NCI-H1694 treated with DMSO at 0.1 percent for 48 hours (cell line): Measurements from ENCODE around the gene DNAJB6.
"Not testable (repeated sequence)": the region's sequence is repeated elsewhere in the genome, so short reads cannot be mapped to it uniquely, and the experiment has no call there.

Experiments used
- DNase-seq: peaks from one replicate; lab custom pipeline; 2025; lab: John Stamatoyannopoulos, UW

DNAJB6 gene

DNA sequence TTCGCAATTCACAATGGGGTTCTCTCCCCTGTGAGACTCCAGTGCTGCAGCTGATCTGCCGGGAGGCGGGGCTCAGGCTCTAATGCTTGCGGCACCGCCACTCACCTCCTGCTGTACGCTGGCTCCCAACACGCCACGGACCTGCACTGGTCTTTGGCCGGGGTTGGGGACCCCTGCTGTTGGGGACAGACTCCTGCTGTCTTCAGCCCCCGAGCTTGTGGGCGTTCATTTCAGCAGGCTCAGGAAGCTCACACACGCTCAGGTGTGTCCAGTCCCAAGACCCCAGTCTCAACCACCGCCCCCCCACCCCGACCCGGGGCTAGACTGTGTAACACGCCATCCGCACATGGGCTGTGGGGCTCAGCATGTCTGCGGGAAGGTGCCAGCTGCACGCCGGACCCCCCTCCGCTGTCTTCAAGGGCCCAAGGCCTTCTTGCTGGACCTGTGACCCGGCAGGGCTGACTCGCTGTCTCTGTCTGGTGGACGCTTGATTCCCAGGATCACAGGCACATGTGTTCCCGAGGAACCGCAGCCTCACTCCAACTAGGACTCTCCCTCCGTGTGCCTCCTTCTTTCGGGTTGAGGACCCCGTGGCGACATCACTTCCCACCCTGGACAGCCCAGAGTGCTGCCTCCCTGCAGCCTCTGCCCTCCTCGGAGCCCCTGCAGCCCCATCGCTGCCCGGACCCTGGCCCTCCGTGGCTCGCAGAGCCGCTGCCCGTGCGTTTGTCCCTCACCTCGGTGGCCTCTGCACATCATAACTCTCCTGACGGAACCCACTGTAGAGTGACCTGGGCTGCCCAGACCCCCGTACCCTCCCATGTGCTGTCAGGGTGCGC is 106.4 kb downstream of the DNAJB6 start:
- DNase-seq: no peak

DNA sequence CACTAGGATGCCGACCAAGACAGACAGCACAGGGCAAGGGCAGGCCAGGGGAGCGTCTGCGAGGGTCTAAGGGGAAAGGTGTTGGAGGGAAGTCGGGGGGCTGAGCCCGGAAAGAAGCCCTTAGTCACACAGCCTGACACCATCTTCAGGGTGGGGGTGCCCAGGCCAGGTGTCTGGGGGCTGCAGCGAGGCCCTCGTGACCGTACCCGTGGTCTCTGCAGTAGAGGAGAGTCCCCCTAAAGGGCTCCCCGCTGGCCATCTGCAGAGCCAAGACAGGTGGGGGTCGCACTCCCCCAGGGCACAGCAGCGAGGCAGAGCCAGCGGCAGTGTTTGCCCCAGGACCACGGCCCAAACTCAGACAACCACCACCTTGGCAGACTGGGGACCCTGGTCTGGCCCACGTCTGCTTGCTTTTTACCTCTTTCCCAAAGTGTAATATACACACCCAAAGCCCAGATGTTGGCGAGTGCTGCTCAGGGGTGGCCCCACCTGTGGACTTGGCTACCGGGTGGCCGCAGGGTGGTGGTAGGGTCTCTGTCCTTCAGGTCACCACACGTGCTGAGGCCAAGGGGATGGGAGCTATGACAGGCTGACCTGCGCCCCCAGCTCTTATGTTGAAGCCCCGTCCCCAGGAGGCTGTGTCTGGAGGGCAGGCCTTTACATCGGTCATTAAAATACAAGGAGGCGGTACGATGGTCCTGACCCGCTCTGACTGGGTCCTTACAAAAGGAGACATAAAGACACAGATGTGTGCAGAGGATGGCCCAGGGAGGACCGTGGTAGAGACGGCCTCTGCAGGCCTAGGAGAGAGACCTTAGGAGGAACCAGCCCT is 107.4 kb downstream of the DNAJB6 start:
- DNase-seq: no peak

DNA sequence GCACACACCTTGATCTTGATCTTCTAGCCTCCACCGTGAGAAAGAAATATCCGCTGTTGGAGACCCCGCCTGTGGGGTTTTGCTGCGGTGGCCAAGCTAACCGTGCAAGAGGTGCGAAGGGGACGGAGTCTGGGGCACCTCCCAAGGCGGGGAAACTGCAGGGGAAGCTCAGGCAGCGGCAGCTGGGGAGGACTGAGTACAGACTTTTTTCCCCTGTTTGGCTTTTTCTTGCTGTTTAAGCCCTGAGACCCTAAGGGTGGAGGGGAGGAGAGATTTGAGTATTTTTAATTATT is 108.0 kb downstream of the DNAJB6 start:
- no peak for DNase-seq

DNA sequence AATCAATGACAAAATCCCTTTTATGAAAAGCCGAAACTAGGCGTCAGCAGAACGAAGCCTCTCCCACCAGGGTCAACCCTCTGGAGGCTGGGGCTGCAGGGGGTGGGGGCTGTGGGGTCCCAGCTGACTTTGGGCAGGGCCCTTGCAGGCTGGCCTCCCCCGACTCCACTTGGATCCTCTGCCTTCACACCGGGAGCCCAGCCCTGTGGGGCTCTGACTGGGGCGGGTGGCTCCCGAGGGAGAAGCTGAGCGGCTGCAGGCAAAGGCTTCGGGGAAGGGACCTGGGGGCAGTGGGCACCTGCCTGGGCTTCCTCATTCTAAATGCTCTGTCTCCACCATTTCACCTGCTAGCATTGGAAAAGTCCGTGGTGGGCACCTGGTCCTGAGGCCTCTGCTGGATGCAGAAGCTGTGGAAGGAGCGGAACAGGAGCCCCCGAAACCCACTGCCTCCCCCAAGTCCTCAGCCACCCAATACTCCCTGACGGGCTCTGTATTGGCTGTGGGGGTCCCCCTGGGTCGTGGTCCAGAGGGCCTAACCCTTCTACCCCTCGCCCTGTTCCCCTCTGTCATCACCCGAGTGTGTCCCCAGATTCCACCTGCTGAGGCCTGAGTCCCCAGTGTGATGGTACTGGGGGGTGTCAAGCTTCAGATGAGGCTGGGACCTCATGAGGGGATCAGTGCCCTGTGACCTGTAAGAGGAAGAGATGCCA is 108.6 kb downstream of the DNAJB6 start:
- no peak for DNase-seq

DNA sequence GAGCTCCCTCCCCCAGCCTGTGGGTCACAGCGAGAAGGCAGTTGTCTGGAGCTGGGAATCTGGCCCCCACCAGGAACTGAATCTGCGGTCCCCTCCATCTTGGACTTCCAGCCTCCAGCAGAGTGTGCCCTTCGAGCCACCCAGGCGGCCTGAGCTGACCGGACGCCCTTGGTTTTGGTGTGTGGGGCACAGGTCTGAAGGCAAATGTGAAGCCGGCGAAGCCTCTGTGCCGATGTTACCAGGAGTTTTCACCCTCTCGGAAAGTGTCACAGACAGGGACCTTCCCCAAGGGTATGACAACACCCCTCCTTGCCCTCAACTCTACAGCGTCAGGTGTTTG is 109.1 kb downstream of the DNAJB6 start:
- no peak for DNase-seq

DNA sequence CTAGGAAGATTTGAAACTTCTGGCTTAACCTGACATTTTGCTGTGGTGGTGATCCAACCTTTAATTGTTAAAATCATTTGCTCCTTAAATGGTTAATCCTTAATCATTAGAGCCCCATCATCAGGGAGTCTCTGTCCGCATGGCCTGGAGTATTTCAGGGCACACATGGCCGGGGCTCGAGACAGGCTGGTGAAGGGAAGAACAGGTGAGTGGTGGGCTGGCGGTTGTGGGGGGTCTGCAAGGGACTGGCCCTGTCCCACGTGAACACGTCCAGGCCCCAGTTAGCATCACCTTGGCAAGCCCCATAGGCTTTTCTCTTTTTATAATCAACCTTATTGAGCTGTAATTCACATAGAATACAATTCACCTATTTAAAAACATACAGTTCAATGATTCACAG is 109.5 kb downstream of the DNAJB6 start:
- no peak for DNase-seq

DNA sequence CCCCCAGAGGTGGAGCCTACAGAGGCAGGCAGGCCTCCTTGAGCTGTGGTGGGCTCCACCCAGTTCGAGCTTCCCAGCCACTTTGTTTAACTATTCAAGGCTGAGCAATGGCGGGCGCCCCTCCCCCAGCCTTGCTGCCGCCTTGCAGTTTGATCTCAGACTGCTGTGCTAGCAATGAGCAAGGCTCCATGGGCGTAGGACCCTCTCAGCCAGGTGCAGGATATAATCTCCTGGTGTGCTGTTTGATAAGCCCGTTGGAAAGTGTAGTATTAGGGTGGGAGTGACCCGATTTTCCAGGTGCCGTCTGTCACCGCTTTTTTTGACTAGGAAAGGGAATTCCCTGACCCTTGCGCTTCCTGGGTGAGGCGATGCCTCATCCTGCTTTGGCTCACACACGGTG is 117.2 kb downstream of the DNAJB6 start:
- not testable (repeated sequence) for DNase-seq

DNA sequence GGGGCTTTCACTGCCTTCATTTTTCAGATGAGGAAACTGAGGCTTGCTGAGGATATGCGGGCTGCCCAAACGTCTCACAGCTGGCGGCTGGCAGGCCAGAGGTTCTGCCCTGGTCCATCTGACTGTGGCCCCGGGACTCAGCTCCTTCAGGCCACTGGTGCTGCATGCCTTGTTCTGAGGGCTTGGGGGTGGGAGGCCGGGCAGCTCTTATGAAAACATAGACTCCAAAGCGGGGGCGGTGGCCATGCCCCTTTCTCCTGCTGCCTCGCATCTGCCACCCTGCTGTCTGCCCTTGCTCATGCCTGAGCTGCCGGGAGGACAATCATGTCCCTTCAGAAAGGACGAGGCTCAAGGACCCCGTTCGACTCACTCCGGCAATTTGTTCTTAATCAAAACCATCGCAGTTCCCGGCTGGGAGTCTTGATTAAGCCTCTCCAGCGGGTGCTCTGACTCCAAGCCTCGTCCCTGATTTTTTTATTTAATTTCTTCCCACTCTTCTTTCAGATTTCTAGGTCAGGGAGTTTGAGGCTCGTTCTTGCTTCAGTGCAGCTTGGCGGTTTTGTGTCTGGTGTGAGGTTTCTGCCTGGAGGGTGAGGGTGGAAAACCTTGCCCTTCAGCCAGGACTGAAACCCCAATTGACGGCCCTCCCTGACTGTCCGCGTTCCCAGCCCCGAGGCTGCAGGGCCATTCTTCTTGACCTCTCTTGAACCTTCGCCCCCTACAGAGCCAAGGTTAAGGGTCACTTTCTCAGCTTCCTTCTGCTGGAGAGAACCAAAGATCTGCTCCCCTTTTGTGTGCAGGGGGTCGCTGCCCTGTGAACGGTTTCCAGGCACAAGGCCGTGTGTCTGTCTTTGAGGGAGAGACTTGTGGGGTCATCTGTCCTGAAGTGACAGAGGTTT is 120.8 kb downstream of the DNAJB6 start:
- no peak for DNase-seq

DNA sequence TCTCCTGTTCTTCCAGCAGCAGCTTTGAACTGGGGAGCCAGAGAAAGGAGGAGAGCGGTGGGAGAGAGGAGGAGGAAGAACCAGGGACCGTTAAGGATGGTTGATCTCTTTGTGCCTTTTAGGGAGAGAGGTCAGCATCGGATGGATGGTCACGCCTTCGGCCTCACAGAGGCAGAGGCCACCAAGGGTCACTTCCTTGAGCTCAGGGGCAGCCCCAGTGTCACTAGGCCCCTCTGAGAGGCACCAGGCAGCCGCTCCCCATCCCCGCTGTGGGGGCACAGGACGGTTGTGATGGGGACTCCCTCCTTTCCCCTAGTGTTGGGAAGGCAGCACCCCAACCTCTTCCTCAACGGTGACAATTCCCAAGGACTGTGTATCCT is 121.4 kb downstream of the DNAJB6 start:
- no peak for DNase-seq

DNA sequence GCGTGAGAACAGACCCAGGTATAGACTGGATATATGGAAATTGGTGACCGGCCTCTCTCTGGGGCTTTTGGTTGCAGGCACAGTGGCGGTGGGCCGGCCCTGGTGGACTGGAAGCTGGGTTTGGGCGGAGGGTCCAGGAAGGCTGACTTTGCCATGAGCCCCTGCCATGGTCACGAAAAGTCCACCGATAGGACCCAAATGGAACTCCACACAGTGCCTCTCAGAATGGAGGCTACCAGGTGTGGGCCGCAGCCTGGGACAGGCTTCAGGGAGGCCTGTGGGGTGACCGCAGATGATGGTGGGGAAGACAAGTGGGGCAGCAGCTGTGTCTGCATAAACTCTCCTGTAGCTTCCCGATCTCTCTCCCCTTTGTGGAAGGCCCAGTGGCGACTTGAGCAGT is 123.2 kb downstream of the DNAJB6 start:
- DNase-seq: no peak

DNA sequence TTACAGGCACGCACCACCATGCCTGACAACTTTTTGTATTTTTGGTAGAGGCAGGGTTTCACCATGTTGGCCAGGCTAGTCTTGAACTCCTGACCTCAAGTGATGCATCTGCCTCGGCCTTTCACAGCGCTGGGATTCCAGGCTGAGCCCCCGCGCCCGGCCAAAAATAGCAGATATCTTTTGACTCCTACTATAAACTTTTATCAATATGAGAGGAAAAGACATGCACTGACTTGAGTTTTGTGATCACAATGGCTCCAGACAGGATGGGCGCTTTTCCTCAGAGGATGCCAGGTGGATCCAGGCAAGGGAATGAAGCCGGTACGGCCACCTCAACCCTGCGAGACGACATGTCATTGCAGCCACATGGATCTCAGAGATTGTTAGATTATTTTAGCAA is 123.9 kb downstream of the DNAJB6 start:
- no peak for DNase-seq

DNA sequence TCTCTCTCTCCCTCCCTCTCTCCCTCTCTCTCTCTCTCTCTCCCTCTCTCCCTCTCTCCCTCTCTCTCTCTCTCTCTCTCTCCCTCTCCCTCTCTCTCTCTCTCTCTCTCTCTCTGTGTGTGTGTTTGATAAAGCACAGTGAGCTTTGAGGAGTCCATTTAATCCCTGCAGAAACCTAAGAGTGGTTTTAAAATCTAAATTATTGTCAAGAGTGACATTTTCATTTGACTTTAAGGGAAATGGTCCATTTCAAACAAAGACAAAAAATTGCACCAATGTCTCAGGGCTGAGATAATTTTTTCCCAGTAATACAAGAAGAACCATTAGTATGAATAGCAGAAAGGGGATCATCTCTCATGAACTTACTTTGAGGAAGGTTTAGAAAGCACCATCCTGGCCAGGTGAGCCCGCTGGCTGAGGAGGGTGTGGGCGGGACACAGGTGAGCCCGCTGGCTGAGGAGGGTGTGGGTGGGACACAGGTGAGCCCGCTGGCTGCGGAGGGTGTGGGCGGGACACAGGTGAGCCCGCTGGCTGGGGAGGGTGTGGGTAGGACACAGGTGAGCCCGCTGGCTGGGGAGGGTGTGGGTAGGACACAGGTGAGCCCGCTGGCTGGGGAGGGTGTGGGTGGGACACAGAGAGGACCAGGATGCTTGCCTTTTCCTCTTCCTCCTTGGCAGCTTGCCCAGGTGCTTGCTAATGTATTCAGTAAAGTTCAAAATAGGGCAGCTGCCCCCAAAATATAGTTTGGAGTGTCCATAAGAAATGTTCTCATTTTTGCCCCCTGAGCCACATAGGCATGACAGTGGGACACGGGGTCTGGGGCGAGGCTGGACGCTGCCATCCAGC is 125.0 kb downstream of the DNAJB6 start:
- DNase-seq: no peak

DNA sequence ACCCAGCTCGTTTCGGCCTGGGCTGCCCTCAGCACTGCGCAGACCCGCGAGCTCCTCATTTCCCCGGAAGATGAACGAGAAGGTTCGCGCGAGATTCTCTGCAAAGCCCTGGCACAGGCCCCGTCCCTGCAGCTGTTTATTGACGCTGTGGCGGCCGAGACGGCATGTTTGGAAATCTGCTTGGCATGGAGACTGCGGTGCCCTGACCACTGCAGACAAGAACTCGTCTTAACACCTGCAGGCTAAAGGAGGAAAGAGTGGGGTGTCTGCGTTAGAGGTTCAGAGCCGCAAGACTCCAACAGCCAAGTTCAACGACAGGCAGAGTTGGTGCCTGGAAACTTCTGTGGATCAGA is 125.6 kb downstream of the DNAJB6 start:
- no peak for DNase-seq

DNA sequence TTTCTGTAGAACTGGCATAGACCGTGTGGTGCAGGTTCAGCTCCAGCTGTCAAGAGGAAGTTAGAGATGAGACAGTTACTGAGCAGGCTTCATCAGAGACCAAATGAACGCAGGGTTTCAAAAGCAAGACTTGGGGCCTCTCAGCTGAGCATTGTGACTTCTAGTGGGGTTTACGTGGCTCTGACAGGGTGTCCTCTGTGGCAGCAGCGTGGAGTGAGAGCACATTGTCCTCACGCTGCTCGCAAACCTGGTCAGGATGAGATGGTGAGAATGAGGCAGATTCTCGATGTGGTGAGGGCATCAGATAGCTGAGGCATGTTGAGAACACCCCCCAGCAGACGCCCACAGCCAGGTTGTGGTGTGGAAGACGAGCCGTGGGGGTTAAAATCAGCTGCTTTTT is 126.0 kb downstream of the DNAJB6 start:
- no peak for DNase-seq

DNA sequence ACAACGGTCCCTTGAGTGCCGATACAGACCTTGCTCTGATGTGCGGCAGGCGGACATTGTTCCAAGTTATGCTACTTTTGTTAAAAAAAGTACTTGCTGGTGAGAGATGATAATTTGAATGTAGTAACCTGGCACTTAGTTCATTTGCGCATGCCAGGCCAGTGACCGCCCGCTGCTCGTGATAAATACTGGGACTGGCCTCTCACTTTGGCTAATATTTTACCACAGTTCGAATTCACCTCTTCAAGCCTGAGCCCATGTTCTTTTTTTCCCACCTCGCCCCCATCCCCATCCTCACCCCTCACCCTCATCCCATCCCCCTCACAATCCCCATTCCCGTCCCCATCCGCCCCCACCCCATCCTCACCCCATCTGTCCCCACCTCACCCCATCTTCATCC is 126.4 kb downstream of the DNAJB6 start:
- DNase-seq: no peak

DNA sequence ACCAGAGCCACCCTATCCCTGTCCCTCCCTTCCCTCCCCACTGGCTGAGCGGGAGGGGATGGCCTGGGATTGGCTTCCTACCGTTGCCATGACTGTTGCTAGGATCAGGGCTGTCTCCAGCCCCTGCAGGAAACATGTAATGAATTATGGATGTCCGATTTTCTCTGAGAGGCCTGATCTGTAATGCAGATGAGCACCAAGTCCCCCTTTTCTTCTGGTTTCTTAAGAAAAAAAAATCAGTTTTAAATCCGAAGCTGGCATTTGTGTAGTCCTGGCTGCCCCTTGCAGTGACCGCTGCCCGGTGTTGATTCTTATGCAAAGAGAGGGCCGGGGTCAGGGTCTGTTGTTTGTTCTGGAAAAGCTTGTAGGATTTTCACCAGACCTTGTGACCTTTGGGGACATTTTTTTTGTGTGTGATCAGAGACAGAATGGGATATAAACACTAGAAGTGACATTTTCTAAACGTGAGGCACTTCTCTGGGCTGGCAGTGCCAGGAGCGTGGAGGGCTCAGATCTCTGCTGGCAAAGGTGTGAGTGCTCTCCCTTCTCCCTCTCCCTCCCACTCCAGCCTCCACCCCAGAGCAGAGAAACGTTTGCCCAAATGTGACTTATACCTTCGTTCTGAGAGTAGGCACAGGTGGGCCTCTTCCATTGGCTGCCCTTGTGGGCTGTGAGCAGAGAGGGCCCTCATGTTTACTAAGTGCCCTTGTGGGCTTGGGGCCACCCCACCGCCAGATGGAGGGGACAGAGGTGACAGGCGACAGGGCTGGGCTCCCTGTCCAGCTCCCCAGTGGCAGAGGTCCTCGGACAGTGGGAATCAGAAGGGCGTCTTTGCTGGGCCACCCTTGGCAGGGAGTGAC is 127.5 kb downstream of the DNAJB6 start:
- no peak for DNase-seq

DNA sequence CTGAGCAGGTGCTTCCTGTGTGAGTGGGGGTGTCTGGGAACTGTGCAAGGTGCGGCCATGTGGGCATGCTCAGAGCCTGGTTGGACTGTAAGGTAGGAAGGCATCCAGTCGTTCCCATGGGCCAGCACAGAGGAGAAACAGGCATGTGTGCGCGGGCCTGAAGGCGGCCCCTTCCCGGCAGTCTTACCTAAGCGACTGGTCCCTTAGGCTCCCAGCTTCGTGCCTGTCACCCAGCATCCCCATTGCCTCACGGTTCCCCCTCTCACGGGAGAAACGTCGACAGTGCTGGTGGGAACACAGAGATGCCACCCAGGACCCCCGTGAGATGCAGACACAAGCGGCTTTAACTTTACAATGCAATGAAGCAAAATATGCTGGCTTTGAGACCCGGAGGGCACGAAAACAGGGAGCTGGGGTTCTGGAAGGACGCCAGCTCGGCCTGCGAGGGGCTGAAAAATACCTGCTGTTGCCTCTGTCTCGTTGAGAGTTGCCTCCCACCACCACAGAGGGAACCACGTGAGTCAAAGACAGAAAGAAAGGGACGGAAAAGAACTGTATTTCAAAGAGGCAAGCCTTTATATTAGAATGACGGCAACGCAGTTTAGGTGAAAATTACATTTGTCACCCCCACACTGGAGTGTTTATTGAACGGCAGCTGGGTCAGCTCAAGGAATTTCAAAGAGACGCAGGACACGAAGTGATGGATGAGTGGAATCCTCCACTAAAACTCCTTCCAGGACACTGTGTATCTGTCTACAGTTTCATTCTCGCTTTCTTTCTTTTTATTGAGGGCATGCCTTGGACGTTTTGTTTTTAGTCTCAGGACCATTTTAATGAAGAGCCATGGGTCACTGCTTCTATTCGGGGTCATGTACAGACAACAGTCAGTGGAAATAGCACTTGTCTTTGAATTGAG is 128.4 kb downstream of the DNAJB6 start:
- no peak for DNase-seq

DNA sequence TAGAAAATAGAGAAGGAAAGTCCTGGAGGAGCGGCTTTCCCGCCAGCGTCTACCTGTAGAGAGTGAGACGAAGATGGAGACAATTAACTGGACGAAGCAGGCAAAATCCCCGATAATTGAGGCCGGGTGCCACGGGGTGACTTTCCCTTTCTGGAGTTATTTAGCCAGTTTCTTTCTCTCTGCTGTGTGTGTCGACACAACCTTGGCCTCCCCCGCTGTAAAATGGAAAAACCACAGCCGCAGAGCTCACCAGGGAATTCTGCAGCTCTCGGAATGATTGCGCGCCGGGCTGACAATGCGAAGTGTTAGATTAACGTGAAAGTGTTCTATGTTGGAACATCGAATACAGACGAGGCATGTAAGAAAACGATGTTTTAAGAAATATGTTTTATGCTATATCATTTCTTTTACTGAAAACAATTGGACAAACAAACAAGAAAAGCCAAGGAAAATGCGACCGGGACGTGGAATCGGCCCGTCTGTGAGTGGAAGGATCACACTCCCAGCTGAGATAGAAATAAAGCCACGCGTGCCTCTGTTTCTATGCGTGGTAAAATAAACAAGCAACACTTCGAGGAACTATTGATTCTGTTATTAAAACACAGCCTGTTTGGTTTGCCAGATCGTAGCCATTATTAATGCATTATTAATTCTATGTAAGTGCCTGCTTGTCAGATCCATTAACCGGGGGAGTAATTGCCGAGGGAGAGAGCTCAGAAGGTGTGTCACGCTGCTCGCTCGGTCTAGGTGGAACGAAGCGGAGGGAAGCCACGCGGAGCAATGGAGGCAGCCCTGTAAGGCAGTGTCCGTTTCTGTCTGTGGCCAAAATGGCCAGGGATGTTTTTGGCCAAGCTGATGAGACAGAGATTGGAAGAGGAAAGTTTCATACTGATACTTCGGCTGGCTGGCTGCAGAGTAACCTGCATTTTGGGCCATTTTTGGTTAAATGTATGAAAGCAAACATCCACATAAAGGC is 129.4 kb downstream of the DNAJB6 start:
- no peak for DNase-seq
